ENCODE data around the gene MCF2L2.

MCF2L2 gene

GRCh38 chr3:183267140-183267539 is 161.3 kb downstream of the MCF2L2 start:
- no peaks in the 10 kb centered on the region for H3K79me2 ChIP-seq (ENCODE audit: insufficient read depth, low read depth)
- H3K36me3 ChIP-seq (ENCODE audit: insufficient read depth): no peaks in the 10 kb centered on the region
- no peaks in the 10 kb centered on the region for H3K27me3 ChIP-seq (ENCODE audit: insufficient read depth, low read depth)
- H3K4me1 ChIP-seq (ENCODE audit: low read depth, poor library complexity, severe bottlenecking): no peaks in the 10 kb centered on the region
- no peak overlapping the region for H3K27ac ChIP-seq
- H3K4me2 ChIP-seq: no peak overlapping the region
- no peak overlapping the region for H3K9ac ChIP-seq
- H3K4me3 ChIP-seq (IDR thresholded peaks at IDR 0.05; ENCODE audit: insufficient read depth, low read depth, low read length): no peak overlapping the region
- no peaks in the 10 kb centered on the region for H4K20me1 ChIP-seq (ENCODE audit: insufficient read depth)
- H2AFZ ChIP-seq (ENCODE audit: low read depth): no peak overlapping the region
- TF ChIP-seq CTCF (conservative IDR thresholded peaks at IDR 0.05; ENCODE audit: low read depth, low read length): no peak

GRCh38 chr3:183266454-183266853 is 162.0 kb downstream of the MCF2L2 start:
- no peak overlapping the region for H3K9ac ChIP-seq
- no peaks in the 10 kb centered on the region for H3K27me3 ChIP-seq (ENCODE audit: insufficient read depth, low read depth)
- no peaks in the 10 kb centered on the region for H3K36me3 ChIP-seq (ENCODE audit: insufficient read depth)
- no peak overlapping the region for H2AFZ ChIP-seq (ENCODE audit: low read depth)
- no peaks in the 10 kb centered on the region for H4K20me1 ChIP-seq (ENCODE audit: insufficient read depth)
- no peak overlapping the region for H3K4me2 ChIP-seq
- no peaks in the 10 kb centered on the region for H3K4me1 ChIP-seq (ENCODE audit: low read depth, poor library complexity, severe bottlenecking)
- no peak overlapping the region for H3K4me3 ChIP-seq (IDR thresholded peaks at IDR 0.05; ENCODE audit: insufficient read depth, low read depth, low read length)
- no peaks in the 10 kb centered on the region for H3K79me2 ChIP-seq (ENCODE audit: insufficient read depth, low read depth)
- no peak for TF ChIP-seq CTCF (conservative IDR thresholded peaks at IDR 0.05; ENCODE audit: low read depth, low read length)
- no peak overlapping the region for H3K27ac ChIP-seq

GRCh38 chr3:183265834-183266417 is 162.5 kb downstream of the MCF2L2 start:
- Histone ChIP-seq H2AFZ (ENCODE audit: low read depth) (no peak overlapping the region), H3K79me2 (ENCODE audit: insufficient read depth, low read depth) (no peaks in the 10 kb centered on the region), H3K27me3 (ENCODE audit: insufficient read depth, low read depth) (no peaks in the 10 kb centered on the region), H3K4me1 (ENCODE audit: low read depth, poor library complexity, severe bottlenecking) (no peaks in the 10 kb centered on the region), H4K20me1 (ENCODE audit: insufficient read depth) (no peaks in the 10 kb centered on the region), H3K4me2 (no peak overlapping the region), H3K9ac (no peak overlapping the region), H3K27ac (no peak overlapping the region), H3K4me3 (IDR thresholded peaks at IDR 0.05; ENCODE audit: insufficient read depth, low read depth, low read length) (no peak overlapping the region), H3K36me3 (ENCODE audit: insufficient read depth) (no peaks in the 10 kb centered on the region)
- no peak for TF ChIP-seq CTCF (conservative IDR thresholded peaks at IDR 0.05; ENCODE audit: low read depth, low read length)

GRCh38 chr3:183265157-183265642 is 163.2 kb downstream of the MCF2L2 start:
- H3K79me2 ChIP-seq (ENCODE audit: insufficient read depth, low read depth): no peaks in the 10 kb centered on the region
- no peak for TF ChIP-seq CTCF (conservative IDR thresholded peaks at IDR 0.05; ENCODE audit: low read depth, low read length)
- no peaks in the 10 kb centered on the region for H3K27me3 ChIP-seq (ENCODE audit: insufficient read depth, low read depth)
- no peak overlapping the region for H3K4me2 ChIP-seq
- no peaks in the 10 kb centered on the region for H3K4me1 ChIP-seq (ENCODE audit: low read depth, poor library complexity, severe bottlenecking)
- H3K36me3 ChIP-seq (ENCODE audit: insufficient read depth): no peaks in the 10 kb centered on the region
- no peak overlapping the region for H2AFZ ChIP-seq (ENCODE audit: low read depth)
- H3K4me3 ChIP-seq (IDR thresholded peaks at IDR 0.05; ENCODE audit: insufficient read depth, low read depth, low read length): no peak overlapping the region
- no peaks in the 10 kb centered on the region for H4K20me1 ChIP-seq (ENCODE audit: insufficient read depth)
- no peak overlapping the region for H3K9ac ChIP-seq
- no peak overlapping the region for H3K27ac ChIP-seq
